ENCODE results near the gene ADCY2.

ADCY2 gene

DNA sequence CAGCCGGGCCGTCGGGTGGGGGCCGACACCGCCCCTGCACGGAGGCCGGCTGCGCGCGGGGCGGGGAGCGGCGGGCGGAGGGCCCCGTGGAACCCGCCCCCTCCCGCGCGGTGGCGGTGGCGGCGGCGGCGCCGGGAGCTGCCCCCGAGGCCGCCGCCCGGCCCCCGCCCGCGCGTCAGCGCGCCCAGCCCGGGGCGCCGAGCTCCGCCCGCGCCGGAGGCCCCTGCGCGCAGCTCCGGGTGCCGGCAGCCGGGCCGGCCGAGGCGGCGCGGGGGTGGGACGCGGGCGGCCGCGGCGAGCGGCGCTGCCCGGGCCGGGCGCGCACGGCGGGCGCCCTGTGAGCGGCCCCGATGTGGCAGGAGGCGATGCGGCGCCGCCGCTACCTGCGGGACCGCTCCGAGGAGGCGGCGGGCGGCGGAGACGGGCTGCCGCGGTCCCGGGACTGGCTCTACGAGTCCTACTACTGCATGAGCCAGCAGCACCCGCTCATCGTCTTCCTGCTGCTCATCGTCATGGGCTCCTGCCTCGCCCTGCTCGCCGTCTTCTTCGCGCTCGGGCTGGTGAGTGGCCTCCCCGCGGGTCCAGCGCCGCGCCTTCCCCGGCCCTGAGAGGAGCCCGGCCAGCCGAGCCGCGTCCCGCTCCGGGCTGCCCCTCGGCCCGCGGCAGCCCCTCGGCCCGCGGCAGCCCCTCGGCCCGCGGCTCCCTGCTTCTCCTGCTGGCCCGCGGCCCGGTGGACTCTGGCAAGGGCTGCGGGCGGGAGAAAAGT, at the start of gene ADCY2:
Gene ADCY2 (plus strand): TSS at position 192 of the 766 bp plus-strand sequence. CDS start 159 bp downstream, at position 351.
- DNase-seq (ENCODE audit: low read depth): no peak

- DNase-seq (ENCODE audit: low read depth): no peak
These were observed 48.6 kb upstream of the ADCY2 start for GRCh38 chr5:7347377-7347776.

GRCh38 chr5:7348168-7348854, 47.6 kb upstream of the ADCY2 start:
- DNase-seq (ENCODE audit: low read depth): no peak

DNA sequence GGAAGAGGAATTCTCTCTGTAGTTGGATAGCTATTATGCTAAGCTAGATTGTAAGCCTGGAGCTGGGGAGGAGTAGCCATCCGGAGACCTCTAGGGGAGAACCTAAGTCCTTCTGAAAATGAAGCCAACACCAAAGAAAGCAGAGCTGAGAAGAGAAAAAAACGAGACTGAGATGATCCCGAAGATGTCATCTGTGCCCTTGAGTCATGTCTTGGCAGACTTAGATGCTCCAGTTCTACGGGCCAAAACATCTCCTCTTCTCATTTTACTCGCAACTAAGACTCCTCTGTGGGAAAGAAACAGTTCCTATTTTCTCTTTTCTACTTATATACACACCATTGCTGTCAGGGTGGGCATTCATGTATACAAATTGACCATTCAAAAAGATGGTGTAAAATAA, 34.3 kb upstream of the ADCY2 start:
- DNase-seq (ENCODE audit: low read depth): no peak

DNA sequence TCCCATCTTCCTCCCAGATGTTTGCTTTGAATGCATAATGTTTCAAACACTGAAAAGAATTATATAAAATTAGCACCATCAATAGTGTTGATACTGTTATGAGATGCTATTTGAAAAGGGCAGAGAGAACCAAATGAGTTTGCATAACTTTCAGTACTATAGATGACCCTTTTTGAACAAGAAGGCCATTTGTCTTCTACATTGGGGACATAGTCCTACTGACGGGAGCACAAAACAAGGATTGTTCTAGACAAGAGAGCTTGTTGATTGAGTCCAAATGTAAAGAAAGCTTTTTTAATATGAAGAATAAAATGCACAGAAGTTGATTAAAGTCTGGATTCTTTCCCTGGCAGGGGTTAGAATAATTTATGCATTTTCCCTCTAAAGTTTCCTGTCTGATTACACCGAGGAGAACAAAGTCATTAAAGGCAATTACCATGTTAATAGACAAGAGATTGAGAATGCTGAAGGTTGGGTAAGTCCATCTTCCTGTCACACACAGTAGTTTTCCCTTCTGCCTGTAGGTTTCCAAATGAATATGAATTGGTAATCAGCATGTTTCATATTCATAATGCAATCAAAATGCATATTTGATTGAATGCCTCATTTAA, 32.8 kb upstream of the ADCY2 start:
- no peak for DNase-seq (ENCODE audit: low read depth)

- no peak for DNase-seq (ENCODE audit: low read depth)
These were observed 31.6 kb upstream of the ADCY2 start for GRCh38 chr5:7364226-7364875.

DNA sequence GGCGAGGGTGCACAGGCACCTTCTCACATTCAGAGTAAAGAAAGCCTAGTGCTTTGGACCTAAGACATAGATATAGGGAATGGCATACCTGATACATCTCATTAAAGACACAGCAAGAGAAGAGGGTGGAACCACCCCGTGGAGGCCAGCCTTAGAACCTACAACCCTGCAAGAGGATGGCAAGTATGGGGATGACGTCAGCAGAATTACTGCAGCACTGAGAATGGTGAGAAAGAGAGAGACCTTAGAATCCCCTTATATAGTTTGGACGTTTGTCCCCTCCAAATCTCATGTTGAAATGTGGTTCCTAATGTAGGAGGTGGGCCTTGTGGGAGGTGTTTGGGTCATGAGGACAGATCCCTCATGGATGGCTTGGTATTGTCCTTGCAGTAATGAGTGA, 28.2 kb upstream of the ADCY2 start:
- no peak for DNase-seq (ENCODE audit: low read depth)

GRCh38 chr5:7372399-7372798, 23.5 kb upstream of the ADCY2 start:
- no peak for DNase-seq (ENCODE audit: low read depth)

- DNase-seq (ENCODE audit: low read depth): no peak
These were observed 21.8 kb upstream of the ADCY2 start for GRCh38 chr5:7374186-7374585.

DNA sequence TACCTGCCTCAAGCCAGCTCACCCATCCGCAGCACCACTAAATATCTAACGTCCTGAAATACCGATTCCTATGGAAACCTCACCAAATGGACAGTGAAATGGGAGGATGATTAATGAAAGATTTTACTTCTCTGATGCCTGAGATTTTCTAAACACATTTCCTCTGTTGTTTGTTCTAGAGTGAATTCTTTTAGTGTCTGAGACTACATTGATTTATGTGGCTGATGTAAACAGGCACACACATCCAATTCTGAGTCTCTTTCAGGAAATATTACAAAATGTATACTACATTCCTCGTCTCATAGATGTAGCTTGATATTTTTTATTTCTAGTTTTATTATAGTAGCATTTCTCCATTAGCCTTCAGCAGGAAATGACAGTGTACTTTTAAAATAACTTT, 20.5 kb upstream of the ADCY2 start:
- no peak for DNase-seq (ENCODE audit: low read depth)

DNA sequence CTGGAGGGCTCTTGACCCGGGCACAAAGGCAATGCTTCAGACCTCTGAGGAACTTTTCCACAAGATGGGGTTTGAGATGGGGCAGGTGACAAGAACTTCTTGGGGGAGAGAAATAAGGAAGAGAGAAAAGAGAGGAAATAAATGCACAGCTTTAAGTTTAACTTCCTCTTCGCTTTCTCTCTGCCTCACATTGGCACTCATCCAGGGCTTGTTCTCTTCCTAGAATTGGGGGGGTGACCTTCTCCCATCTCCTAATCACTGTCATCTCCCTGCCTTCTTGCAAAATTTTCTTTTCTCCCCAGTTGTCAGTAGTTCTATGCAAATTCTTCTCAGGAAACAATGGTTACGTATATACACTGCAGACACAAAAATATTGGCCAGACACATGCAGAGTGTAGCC, 19.1 kb upstream of the ADCY2 start:
- DNase-seq (ENCODE audit: low read depth): no peak

DNA sequence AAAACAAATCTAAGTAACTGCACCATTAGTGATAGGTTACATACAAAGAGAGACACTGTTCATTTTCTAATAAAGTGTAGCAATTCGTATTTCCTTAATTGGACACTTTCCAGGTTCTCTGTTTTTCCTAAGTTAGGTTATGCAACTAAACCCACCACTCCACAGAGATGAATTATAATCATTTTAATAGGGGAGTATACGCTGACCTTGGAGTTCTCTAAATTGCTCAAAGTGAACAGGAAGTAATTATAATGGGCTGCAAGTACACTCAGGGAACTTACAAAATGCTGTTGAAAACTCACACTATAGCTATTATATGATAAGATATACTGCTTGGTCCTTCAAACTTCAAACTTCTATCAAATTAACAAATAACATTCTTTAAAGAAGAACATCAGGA, 18.2 kb upstream of the ADCY2 start:
- DNase-seq (ENCODE audit: low read depth): no peak

- no peak for DNase-seq (ENCODE audit: low read depth)
These were observed 13.3 kb upstream of the ADCY2 start for GRCh38 chr5:7382588-7382987.

DNA sequence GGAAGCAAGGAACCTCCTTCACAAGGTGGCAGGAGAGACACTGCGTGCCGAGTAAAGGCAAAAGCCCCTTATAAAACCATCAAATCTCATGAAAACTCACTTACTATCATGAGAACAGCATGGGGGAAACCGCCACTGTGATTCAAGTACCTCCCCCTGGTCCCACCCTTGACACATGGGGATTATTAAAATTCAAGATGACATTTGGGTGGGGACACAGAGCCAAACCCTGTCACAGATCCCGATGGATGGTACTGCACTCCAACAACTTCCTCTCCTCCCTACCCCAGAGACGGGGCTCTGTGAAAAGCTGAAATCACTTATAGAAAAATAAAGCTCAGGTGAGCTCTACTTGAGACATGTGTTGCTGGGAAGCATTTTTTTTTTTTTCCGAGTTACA, 10.3 kb upstream of the ADCY2 start:
- DNase-seq (ENCODE audit: low read depth): no peak

DNA sequence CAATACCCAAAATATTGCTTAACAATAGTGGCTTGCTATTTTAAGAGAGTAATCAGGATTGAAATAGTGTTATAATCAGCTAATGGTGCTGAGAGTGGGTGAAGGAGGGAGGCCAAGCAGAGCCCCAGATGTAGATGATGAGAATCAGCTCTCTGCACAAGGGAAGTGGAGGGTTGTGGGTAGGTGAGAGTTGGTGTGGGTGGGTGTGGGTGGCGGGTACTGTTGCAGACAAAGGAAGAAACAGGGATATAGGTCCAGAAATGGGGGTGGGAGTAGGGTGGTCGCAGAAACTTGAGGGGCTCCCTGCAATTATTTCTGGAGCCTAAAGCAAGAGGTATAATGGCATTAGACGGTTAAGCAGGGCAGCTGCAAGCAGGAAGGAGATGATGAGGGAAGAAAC, 7.4 kb upstream of the ADCY2 start:
- no peak for DNase-seq (ENCODE audit: low read depth)

- no peak for DNase-seq (ENCODE audit: low read depth)
These were observed 4.7 kb upstream of the ADCY2 start for GRCh38 chr5:7391215-7391614.

GRCh38 chr5:7391814-7392692, 3.9 kb upstream of the ADCY2 start:
- no peak for DNase-seq (ENCODE audit: low read depth)

GRCh38 chr5:7392693-7393024, 3.3 kb upstream of the ADCY2 start:
- DNase-seq (ENCODE audit: low read depth): no peak

- no peak for DNase-seq (ENCODE audit: low read depth)
These were observed 1.8 kb upstream of the ADCY2 start for GRCh38 chr5:7393921-7394799.

DNA sequence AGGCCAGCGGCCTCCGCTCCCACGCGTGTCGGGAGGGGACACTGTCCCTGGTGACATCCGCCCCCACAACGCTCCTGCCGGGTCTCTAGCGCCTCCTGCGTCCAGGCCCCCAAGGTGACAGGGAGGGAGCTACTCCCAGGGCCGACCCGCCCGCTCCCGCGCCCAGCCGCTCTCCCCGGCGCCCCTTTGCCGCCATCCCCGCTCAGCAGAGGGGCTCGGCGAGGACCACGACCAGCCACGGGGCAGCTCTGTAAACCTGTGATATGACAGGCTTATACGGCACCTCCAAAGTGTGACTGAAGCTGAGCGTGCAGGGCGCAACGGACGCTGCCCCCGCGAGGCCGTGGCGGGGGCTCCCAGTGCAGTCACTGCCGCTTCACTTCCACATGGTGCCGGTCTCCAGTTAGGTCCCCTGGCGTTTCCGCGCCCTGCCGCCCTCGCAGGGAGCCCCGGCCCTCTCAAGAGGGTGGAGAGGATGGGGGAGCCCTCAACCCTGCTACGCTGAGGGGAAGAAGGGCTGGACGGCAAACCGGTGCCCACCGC, 978 bp upstream of the ADCY2 start:
- no peak for DNase-seq (ENCODE audit: low read depth)

Measured in activated gamma-delta T cell treated with anti-CD3 and anti-CD28 coated beads, Interleukin-2, amount 50 U/mL, for 16 hours (primary cell).